ENCODE measurements around the gene TUSC2.

DNA sequence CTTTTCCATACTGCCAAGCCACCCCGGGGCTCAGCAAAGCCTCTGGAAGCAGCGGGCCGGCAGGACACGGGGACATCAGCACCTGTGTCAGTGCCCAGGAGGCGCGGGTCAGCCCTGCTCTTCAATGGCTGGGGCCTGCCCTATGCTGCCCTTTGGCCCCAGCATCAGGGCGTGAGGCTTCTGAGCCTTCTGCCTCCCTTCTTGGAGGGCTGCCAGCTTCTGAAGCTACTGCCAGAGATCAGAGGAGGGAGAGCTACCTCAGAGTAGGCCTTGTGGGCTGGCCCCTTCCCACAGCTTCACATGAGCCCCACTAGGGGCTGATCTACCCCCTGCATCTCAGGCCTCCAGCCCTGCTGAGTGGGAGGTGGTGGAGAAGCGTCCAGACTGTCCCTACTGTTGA, 44.3 kb upstream of the TUSC2 start:
- TF ChIP-seq, protein P1, sequence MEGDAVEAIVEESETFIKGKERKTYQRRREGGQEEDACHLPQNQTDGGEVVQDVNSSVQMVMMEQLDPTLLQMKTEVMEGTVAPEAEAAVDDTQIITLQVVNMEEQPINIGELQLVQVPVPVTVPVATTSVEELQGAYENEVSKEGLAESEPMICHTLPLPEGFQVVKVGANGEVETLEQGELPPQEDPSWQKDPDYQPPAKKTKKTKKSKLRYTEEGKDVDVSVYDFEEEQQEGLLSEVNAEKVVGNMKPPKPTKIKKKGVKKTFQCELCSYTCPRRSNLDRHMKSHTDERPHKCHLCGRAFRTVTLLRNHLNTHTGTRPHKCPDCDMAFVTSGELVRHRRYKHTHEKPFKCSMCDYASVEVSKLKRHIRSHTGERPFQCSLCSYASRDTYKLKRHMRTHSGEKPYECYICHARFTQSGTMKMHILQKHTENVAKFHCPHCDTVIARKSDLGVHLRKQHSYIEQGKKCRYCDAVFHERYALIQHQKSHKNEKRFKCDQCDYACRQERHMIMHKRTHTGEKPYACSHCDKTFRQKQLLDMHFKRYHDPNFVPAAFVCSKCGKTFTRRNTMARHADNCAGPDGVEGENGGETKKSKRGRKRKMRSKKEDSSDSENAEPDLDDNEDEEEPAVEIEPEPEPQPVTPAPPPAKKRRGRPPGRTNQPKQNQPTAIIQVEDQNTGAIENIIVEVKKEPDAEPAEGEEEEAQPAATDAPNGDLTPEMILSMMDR (IDR thresholded peaks at IDR 0.05; ENCODE audit: low read length) = no peak
- no peak for TF ChIP-seq EZH2 (IDR thresholded peaks at IDR 0.05; ENCODE audit: borderline replicate concordance, low read length)
